ENCODE results near the gene BYSL. TPM values are rescaled to one million over a fixed set of nuclear protein-coding genes. Genes with fewer than 3 reads are reported as not detected.

Gene BYSL
- total RNA-seq, 1 donor from 2014 or later, result 36.5 TPM

DNA sequence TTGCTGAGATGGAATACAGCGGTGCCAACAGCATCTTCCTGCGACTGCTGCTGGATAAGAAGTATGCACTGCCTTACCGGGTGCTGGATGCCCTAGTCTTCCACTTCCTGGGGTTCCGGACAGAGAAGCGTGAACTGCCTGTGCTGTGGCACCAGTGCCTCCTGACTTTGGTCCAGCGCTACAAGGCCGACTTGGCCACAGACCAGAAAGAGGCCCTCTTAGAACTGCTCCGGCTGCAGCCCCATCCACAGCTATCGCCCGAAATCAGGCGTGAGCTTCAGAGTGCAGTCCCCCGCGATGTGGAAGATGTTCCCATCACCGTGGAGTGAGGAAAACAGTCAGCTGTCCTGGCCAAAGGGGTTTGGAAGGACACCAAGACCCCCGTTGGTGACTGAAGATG, 11.1 kb downstream of the BYSL start:
- TF ChIP-seq, protein P1, sequence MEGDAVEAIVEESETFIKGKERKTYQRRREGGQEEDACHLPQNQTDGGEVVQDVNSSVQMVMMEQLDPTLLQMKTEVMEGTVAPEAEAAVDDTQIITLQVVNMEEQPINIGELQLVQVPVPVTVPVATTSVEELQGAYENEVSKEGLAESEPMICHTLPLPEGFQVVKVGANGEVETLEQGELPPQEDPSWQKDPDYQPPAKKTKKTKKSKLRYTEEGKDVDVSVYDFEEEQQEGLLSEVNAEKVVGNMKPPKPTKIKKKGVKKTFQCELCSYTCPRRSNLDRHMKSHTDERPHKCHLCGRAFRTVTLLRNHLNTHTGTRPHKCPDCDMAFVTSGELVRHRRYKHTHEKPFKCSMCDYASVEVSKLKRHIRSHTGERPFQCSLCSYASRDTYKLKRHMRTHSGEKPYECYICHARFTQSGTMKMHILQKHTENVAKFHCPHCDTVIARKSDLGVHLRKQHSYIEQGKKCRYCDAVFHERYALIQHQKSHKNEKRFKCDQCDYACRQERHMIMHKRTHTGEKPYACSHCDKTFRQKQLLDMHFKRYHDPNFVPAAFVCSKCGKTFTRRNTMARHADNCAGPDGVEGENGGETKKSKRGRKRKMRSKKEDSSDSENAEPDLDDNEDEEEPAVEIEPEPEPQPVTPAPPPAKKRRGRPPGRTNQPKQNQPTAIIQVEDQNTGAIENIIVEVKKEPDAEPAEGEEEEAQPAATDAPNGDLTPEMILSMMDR (conservative IDR thresholded peaks at IDR 0.05), result no peak
- no peak for DNase-seq (ENCODE audit: extremely low spot score, unreplicated experiment)
- H3K36me3 Mint-ChIP-seq, result peaks cover 25% of the 10 kb centered on the region
- H3K4me1 Mint-ChIP-seq (ENCODE audit: unreplicated experiment), result peaks cover 8% of the 10 kb centered on the region
- H3K9me3 Mint-ChIP-seq, result no peaks in the 10 kb centered on the region
- no peak overlapping the region for H3K27ac Mint-ChIP-seq
- H3K27me3 Mint-ChIP-seq, result no peaks in the 10 kb centered on the region
- H3K4me3 Mint-ChIP-seq, result no peak overlapping the region

DNA sequence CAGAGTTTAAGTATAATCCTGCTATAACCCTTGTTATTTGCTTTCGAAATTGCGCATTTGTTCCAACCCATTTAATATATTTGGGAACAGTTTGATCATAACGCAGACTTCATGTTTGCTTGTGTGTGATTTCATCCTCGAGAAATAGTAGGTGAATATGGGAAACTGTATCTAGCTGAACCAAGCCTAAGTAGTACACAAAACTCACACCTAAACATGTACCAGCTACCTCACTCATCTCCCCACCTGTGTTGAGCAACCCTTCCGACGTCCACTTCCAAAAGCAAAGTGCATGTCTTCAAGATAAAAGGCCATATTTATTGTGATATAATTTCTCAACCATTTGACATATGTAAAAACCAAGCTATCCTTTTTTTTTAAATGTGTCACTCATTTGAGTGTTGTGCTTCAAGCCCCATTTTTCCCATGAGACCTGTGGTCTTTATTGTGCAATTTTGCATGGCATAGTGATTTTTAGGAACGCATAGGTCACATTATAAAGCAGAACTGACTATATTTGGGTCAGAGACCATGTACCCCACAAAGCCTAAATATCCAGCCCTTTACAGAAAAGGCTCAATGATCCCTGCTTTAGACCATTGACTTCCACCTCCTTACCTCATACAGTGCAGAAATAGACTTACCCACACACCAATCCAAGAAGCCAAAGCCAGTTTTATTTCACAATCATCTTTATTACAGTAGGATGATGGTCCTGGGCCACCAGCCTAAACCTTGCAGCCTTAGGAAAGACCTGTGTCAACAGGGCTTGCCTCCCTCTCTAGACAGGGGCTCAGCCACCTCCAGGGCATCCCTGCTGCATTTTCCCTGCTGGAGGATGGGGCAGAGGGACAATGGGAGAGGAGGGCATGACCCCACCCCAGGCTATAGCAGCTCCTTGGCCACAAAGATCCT, 13.2 kb downstream of the BYSL start:
- Mint-ChIP-seq H3K4me3 (no peak overlapping the region), H3K36me3 (peaks cover 22% of the 10 kb centered on the region), H3K27ac (peak overlapping the region; percentile 64), H3K9me3 (no peaks in the 10 kb centered on the region), H3K27me3 (no peaks in the 10 kb centered on the region), H3K4me1 (ENCODE audit: unreplicated experiment) (peaks cover 18% of the 10 kb centered on the region)
- TF ChIP-seq, protein P1 (conservative IDR thresholded peaks at IDR 0.05), result no peak
- DNase-seq (ENCODE audit: extremely low spot score, unreplicated experiment), result no peak

DNA sequence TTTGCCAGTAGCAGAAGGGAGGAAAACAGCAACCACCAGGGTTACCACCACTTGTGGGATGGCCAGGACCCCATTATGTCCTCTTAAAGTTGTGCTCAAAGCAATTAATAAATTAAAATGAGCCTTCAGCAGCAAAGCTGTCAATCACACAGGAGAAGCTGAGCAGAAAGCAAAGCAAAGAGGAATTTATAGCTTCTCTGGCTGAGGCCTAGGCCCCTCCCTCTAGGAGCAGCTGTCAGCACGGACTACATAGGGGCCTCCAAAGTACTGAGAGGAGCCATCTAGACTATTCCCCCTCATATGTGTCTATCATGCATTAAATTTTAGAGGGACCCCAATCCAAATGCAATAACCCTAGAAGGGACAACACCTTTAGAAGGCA, 13.9 kb downstream of the BYSL start:
- H3K9me3 Mint-ChIP-seq, result no peaks in the 10 kb centered on the region
- DNase-seq (ENCODE audit: extremely low spot score, unreplicated experiment), result no peak
- H3K4me3 Mint-ChIP-seq, result no peak overlapping the region
- peaks cover 25% of the 10 kb centered on the region for H3K4me1 Mint-ChIP-seq (ENCODE audit: unreplicated experiment)
- TF ChIP-seq, protein P1 (conservative IDR thresholded peaks at IDR 0.05), result no peak
- peak overlapping the region; percentile 64 for H3K27ac Mint-ChIP-seq
- H3K27me3 Mint-ChIP-seq, result no peaks in the 10 kb centered on the region
- peaks cover 22% of the 10 kb centered on the region for H3K36me3 Mint-ChIP-seq

- peaks cover 22% of the 10 kb centered on the region for H3K36me3 Mint-ChIP-seq
- TF ChIP-seq, protein P1 (conservative IDR thresholded peaks at IDR 0.05), result no peak
- H3K27ac Mint-ChIP-seq, result peak overlapping the region; percentile 83
- no peak for DNase-seq (ENCODE audit: extremely low spot score, unreplicated experiment)
- peaks cover 28% of the 10 kb centered on the region for H3K4me1 Mint-ChIP-seq (ENCODE audit: unreplicated experiment)
- H3K27me3 Mint-ChIP-seq, result no peaks in the 10 kb centered on the region
- no peaks in the 10 kb centered on the region for H3K9me3 Mint-ChIP-seq
- no peak overlapping the region for H3K4me3 Mint-ChIP-seq
Observed at GRCh38 chr6:41935685-41936072, 14.4 kb downstream of the BYSL start.

DNA sequence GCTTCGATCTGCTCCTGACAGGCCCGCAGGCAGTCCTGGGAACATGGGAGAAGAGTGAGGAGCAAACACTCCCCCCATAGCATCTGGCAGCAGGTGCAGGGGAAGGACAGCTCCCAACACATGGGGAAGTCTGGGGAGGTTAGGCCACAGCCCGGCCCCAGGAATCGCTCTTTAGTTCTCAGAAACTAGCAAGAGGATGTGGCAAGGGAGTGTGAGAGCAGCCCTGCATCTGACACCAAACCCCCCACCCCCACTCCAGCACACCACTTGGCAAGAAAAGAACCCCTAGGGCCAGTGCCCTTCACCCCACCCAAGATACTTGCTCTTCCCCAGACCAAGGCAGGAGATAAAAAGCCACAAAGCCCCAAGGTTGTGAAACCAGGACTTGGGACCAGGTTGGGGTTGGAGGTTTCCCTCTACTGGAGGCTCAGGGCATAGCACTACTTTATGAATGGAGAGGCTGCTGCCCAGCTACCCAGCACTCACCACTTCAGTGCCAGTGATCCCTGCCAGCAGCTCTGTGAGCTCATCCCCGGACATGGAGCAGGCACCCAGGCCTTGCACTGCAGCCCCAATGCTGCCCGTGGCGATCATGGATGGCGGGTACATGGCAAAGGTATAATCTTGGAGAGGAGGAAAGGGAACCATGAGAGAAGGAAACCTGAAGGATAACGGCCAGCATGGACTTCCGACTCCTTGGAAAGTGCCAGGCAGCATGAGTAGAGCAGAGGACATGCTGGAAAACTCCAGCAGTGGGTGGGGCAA, 15.0 kb downstream of the BYSL start:
- peaks cover 28% of the 10 kb centered on the region for H3K4me1 Mint-ChIP-seq (ENCODE audit: unreplicated experiment)
- no peak for DNase-seq (ENCODE audit: extremely low spot score, unreplicated experiment)
- H3K27ac Mint-ChIP-seq, result peak overlapping the region; percentile 83
- H3K9me3 Mint-ChIP-seq, result no peaks in the 10 kb centered on the region
- H3K4me3 Mint-ChIP-seq, result peak overlapping the region; percentile 84
- TF ChIP-seq, protein P1 (conservative IDR thresholded peaks at IDR 0.05), result peak; percentile 83
- H3K27me3 Mint-ChIP-seq, result no peaks in the 10 kb centered on the region
- H3K36me3 Mint-ChIP-seq, result peaks cover 22% of the 10 kb centered on the region
